HepG2 (cell line): ENCODE results near the gene ADGRG1. TPM values are rescaled to one million over a fixed set of nuclear protein-coding genes. Genes with fewer than 3 reads are reported as not detected.

ENCODE experiments used
- ATF7 ChIP-seq, 2 experiments: fragments of 450-650 bp in 1 of 2; sonication (generic) in 1 of 2; formaldehyde crosslinking in 1 of 2; IDR thresholded peaks; 2 replicates each; pipeline versions ENCODE4 v1.4.0 to v1.6.1; 2016 to 2020; ENCODE audit warnings: antibody characterized with exemption in 1 of 2, mild to moderate bottlenecking in 1 of 2, missing genetic modification reagents in 1 of 2
- BCL6 ChIP-seq: IDR thresholded peaks from 2 replicates; pipeline ENCODE4 v1.6.1; 2016; ENCODE audit warnings: missing genetic modification reagents, missing compliant biosample characterization
- DNMT1 ChIP-seq: sonication (generic); formaldehyde crosslinking; IDR thresholded peaks from 2 replicates; pipeline ENCODE4 v1.5.1; 2020; ENCODE audit warnings: mild to moderate bottlenecking, missing genetic modification reagents
- FOXM1 ChIP-seq: sonication (generic); formaldehyde crosslinking; IDR thresholded peaks from 2 replicates; pipeline ENCODE4 v1.5.0; 2020; ENCODE audit warnings: missing genetic modification reagents
- GLI4 ChIP-seq: sonication (generic); formaldehyde crosslinking; IDR thresholded peaks from 2 replicates; pipeline ENCODE4 v1.5.1; 2020; ENCODE audit warnings: missing genetic modification reagents, mild to moderate bottlenecking, moderate library complexity, borderline replicate concordance
- HNRNPUL1 ChIP-seq: fragments of 200-400 bp; formaldehyde crosslinking; IDR thresholded peaks from 2 replicates; pipeline ENCODE4 v1.6.1; 2017; ENCODE audit warnings: low read depth, mild to moderate bottlenecking, low read length, moderate library complexity
- HOXA5 ChIP-seq: sonication (generic); formaldehyde crosslinking; IDR thresholded peaks from 2 replicates; pipeline ENCODE4 v1.4.0; 2020; ENCODE audit warnings: missing genetic modification reagents
- POLR2A ChIP-seq, 2 experiments: IDR thresholded peaks; 2 replicates each; pipeline ENCODE4 v1.6.1; 2011; ENCODE audit warnings: low read depth in 2 of 2, low read length in 2 of 2, mild to moderate bottlenecking in 1 of 2, moderate library complexity in 1 of 2; ENCODE audit not compliant: insufficient read depth in 1 of 2
- POLR2G ChIP-seq: fragments of 200-400 bp; formaldehyde crosslinking; IDR thresholded peaks from 2 replicates; pipeline ENCODE4 v1.6.1; 2018; ENCODE audit warnings: mild to moderate bottlenecking, low read depth, low read length, moderate library complexity
- REPIN1 ChIP-seq: sonication (generic); formaldehyde crosslinking; IDR thresholded peaks from 2 replicates; pipeline ENCODE4 v1.8.0; 2022; ENCODE audit warnings: missing genetic modification reagents, low read depth, mild to moderate bottlenecking, borderline replicate concordance
- SATB2 ChIP-seq: sonication (generic); formaldehyde crosslinking; IDR thresholded peaks from 2 replicates; pipeline ENCODE4 v1.5.0; 2020; ENCODE audit warnings: missing genetic modification reagents
- SMAD9 ChIP-seq: sonication (generic); formaldehyde crosslinking; IDR thresholded peaks from 2 replicates; pipeline ENCODE4 v1.5.1; 2020; ENCODE audit warnings: mild to moderate bottlenecking, missing genetic modification reagents
- WIZ ChIP-seq: sonication (generic); formaldehyde crosslinking; IDR thresholded peaks from 2 replicates; pipeline ENCODE4 v1.5.1; 2020; ENCODE audit warnings: mild to moderate bottlenecking, missing genetic modification reagents
- ZFP90 ChIP-seq: sonication (generic); formaldehyde crosslinking; IDR thresholded peaks from 2 replicates; pipeline ENCODE4 v1.8.0; 2022; ENCODE audit warnings: missing genetic modification reagents, mild to moderate bottlenecking, inconsistent platforms, borderline replicate concordance
- ZNF143 ChIP-seq: sonication (generic); formaldehyde crosslinking; IDR thresholded peaks from 2 replicates; pipeline ENCODE4 v1.4.0; 2020; ENCODE audit warnings: missing genetic modification reagents
- ZNF234 ChIP-seq: sonication (generic); formaldehyde crosslinking; conservative IDR thresholded peaks from 2 replicates; pipeline ENCODE4 v1.5.1; 2020; ENCODE audit warnings: mild to moderate bottlenecking, missing genetic modification reagents
- ZNF317 ChIP-seq: sonication (generic); formaldehyde crosslinking; IDR thresholded peaks from 2 replicates; pipeline ENCODE4 v1.5.0; 2020; ENCODE audit warnings: mild to moderate bottlenecking, missing genetic modification reagents
- ZNF329 ChIP-seq: sonication (generic); formaldehyde crosslinking; IDR thresholded peaks from 2 replicates; pipeline ENCODE4 v1.9.0; 2021; ENCODE audit warnings: low read depth, mild to moderate bottlenecking, missing genetic modification reagents
- ZNF382 ChIP-seq: sonication (generic); formaldehyde crosslinking; IDR thresholded peaks from 2 replicates; pipeline ENCODE4 v1.5.0; 2020; ENCODE audit warnings: missing genetic modification reagents, mild to moderate bottlenecking, borderline replicate concordance
- ZNF460 ChIP-seq: sonication (generic); formaldehyde crosslinking; IDR thresholded peaks from 2 replicates; pipeline ENCODE4 v1.5.1; 2020; ENCODE audit warnings: missing genetic modification reagents, mild to moderate bottlenecking, borderline replicate concordance
- ZNF782 ChIP-seq: sonication (generic); formaldehyde crosslinking; IDR thresholded peaks from 2 replicates; pipeline ENCODE4 v1.4.0; 2020; ENCODE audit warnings: missing genetic modification reagents, mild to moderate bottlenecking, borderline replicate concordance
- polyA plus RNA-seq, 8 experiments: library from polyadenylated mRNA; depleted of rRNA in 3 of 8; stranded (reverse) in 7 of 8; unstranded in 1 of 8; fragments of >200 nt; fragmentation: Illumina TruSeq in 4 of 8; extraction: Trizol in 4 of 8; gene quantifications; 2 replicates each; pipeline versions ENCODE4 v1.2.1 to v1.2.3, GENCODE V29; 2011 to 2016; ENCODE audit warnings: low read depth in 4 of 8, missing spikeins in 1 of 8, mixed read lengths in 1 of 8; ENCODE audit not compliant: insufficient read depth in 1 of 8
- total RNA-seq, 5 experiments: library from RNA; depleted of rRNA; stranded (reverse); fragments of >200 nt; fragmentation: Illumina TruSeq; extraction: Trizol; gene quantifications; 2 replicates each; pipeline ENCODE4 v1.2.3, GENCODE V29; 2016; ENCODE audit warnings: low read depth in 1 of 5
- TF ChIP-seq, protein P1 (sequence below): sonication (generic); formaldehyde crosslinking; IDR thresholded peaks from 2 replicates; pipeline ENCODE4 v1.4.0; 2020; ENCODE audit warnings: low read depth, mild to moderate bottlenecking, missing genetic modification reagents
- TF ChIP-seq, protein P2 (sequence below): sonication (generic); formaldehyde crosslinking; IDR thresholded peaks from 2 replicates; pipeline ENCODE4 v1.9.0; 2021; ENCODE audit warnings: missing genetic modification reagents, borderline replicate concordance
- TF ChIP-seq, protein P3 (sequence below): sonication (generic); formaldehyde crosslinking; IDR thresholded peaks from 2 replicates; pipeline ENCODE4 v1.5.0; 2020; ENCODE audit warnings: mild to moderate bottlenecking, missing genetic modification reagents

ADGRG1 gene
- total and polyA plus RNA-seq, 2 of the 13 experiments (the other 11 are each of a cell fraction or from before 2014, with no cell fraction given) = 2.7 to 5.9 TPM

DNA sequence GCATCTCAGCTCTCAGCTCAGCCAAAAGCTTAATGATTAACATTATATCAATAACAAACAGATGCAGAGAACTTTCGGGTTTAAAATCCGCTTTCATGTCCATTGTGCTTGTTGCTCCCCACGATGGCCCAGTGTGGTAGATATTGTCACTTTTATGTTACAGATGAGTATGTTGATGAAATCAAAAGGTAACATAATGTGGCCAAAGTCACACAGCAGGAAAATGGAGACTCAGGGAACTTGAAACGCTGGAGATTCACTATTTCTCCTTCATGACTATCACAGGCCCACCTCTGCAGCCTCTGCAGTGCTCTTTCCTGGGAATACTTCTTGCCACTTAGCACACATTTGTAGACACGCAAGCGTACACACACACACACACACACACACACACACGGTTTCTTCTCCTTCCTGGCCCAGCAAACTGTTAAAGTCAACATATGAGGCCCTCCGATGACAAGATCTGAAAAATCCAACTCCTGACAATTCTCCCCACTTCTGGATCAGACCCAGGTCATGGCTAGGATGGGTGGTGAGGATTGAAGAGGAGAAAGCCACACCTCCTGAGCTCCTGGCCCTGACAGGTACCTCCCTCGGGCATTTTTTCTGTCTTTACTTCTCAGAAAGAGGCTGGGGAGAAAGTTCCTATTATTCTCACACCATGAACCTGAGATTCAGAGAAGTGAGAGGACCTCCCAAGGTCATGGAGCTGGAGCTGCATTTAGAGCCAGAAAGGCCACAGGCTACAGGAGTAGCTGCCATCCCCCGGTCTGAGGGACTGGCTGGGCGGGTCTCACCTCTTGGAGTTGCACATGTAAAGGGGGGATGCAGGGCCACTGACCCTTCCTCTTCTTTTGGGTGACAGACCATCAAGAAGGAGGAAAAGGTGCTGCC, 75.8 kb downstream of the ADGRG1 start (continued):
- TF ChIP-seq REPIN1 (CRISPR knock-in tag) (peak; percentile 44; the same call in 1 of the 2 replicates), HNRNPUL1 (peak; percentile 98), HOXA5 (CRISPR knock-in tag) (no peak), ZNF329 (CRISPR knock-in tag) (no peak), POLR2G (peak; percentile 82), ATF7 (IDR thresholded peaks at IDR 0.05) (no peak), ATF7 (CRISPR knock-in tag; IDR thresholded peaks at IDR 0.05) (peak; percentile 43; the same call in 1 of the 2 replicates), SMAD9 (CRISPR knock-in tag) (no peak), ZNF234 (CRISPR knock-in tag) (no peak), FOXM1 (no peak), ZNF460 (CRISPR knock-in tag) (no peak), POLR2A (IDR thresholded peaks at IDR 0.05; ENCODE audit: insufficient read depth in 1 of 2, low read depth in 2 of 2, low read length in 2 of 2) (peak; percentile 52 to 65; a peak in 3 of 4 replicates), SATB2 (CRISPR knock-in tag) (no peak), ZFP90 (CRISPR knock-in tag) (0 out of 2 replicates have a peak, but pooled peaks have one; percentile 6), WIZ (CRISPR knock-in tag) (no peak; the same call in 1 of the 2 replicates), DNMT1 (CRISPR knock-in tag) (no peak), GLI4 (0 out of 2 replicates have a peak, but pooled peaks have one; percentile 35), ZNF317 (CRISPR knock-in tag) (no peak), ZNF382 (CRISPR knock-in tag) (no peak), ZNF782 (CRISPR knock-in tag) (peak; percentile 65; the same call in 1 of the 2 replicates), BCL6 (CRISPR knock-in tag) (peak; percentile 37; the same call in 1 of the 2 replicates), ZNF143 (CRISPR knock-in tag) (no peak; the same call in 1 of the 2 replicates)
- TF ChIP-seq, protein P1, sequence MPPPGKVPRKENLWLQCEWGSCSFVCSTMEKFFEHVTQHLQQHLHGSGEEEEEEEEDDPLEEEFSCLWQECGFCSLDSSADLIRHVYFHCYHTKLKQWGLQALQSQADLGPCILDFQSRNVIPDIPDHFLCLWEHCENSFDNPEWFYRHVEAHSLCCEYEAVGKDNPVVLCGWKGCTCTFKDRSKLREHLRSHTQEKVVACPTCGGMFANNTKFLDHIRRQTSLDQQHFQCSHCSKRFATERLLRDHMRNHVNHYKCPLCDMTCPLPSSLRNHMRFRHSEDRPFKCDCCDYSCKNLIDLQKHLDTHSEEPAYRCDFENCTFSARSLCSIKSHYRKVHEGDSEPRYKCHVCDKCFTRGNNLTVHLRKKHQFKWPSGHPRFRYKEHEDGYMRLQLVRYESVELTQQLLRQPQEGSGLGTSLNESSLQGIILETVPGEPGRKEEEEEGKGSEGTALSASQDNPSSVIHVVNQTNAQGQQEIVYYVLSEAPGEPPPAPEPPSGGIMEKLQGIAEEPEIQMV (CRISPR knock-in tag) = no peak; the same call in 1 of the 2 replicates
- TF ChIP-seq, protein P2, sequence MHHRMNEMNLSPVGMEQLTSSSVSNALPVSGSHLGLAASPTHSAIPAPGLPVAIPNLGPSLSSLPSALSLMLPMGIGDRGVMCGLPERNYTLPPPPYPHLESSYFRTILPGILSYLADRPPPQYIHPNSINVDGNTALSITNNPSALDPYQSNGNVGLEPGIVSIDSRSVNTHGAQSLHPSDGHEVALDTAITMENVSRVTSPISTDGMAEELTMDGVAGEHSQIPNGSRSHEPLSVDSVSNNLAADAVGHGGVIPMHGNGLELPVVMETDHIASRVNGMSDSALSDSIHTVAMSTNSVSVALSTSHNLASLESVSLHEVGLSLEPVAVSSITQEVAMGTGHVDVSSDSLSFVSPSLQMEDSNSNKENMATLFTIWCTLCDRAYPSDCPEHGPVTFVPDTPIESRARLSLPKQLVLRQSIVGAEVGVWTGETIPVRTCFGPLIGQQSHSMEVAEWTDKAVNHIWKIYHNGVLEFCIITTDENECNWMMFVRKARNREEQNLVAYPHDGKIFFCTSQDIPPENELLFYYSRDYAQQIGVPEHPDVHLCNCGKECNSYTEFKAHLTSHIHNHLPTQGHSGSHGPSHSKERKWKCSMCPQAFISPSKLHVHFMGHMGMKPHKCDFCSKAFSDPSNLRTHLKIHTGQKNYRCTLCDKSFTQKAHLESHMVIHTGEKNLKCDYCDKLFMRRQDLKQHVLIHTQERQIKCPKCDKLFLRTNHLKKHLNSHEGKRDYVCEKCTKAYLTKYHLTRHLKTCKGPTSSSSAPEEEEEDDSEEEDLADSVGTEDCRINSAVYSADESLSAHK (CRISPR knock-in tag) = no peak
- TF ChIP-seq, protein P3, sequence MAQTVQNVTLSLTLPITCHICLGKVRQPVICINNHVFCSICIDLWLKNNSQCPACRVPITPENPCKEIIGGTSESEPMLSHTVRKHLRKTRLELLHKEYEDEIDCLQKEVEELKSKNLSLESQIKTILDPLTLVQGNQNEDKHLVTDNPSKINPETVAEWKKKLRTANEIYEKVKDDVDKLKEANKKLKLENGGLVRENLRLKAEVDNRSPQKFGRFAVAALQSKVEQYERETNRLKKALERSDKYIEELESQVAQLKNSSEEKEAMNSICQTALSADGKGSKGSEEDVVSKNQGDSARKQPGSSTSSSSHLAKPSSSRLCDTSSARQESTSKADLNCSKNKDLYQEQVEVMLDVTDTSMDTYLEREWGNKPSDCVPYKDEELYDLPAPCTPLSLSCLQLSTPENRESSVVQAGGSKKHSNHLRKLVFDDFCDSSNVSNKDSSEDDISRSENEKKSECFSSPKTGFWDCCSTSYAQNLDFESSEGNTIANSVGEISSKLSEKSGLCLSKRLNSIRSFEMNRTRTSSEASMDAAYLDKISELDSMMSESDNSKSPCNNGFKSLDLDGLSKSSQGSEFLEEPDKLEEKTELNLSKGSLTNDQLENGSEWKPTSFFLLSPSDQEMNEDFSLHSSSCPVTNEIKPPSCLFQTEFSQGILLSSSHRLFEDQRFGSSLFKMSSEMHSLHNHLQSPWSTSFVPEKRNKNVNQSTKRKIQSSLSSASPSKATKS (CRISPR knock-in tag) = no peak
